ENCODE results near the gene MANEA.

The MANEA gene

GRCh38 chr6:95658886-95659285 lies 81.6 kb downstream of the MANEA start:
- TF ChIP-seq CTCF (IDR thresholded peaks at IDR 0.05; ENCODE audit: control insufficient read depth, extremely low read depth, insufficient read depth) = no peak
- H3K4me3 ChIP-seq (ENCODE audit: low read depth, low read length) = no peak overlapping the region
- no peak for DNase-seq (ENCODE audit: low read depth)

Data from LNCaP clone FGC (cell line).